ENCODE measurements around the gene ELAVL1. TPM values are rescaled to one million over a fixed set of nuclear protein-coding genes. Genes with fewer than 3 reads are reported as not detected.

The ELAVL1 gene
- total RNA-seq, 1 experiment from 2014 or later: 58.1 TPM

GRCh38 chr19:7976461-7976860, 29.0 kb downstream of the ELAVL1 start:
- intact Hi-C loops (cut with micrococcal nuclease): loop anchor here (10.0 kb wide), 1 partner anchor 178 kb away; no protein-coding TSS in a partner anchor
- CTCF ChIA-PET: interaction anchor here (0.5 to 2.2 kb wide), 2 partner anchors 26 to 122 kb away, joined by 3 to 12 read pairs; no protein-coding TSS in a partner anchor

GRCh38 chr19:7975037-7975436, 30.4 kb downstream of the ELAVL1 start:
- CTCF ChIA-PET: interaction anchor here (0.6 to 1.6 kb wide), 3 partner anchors 27 to 595 kb away, joined by 3 to 9 read pairs (median 8); partner anchors contain the start of gene TIMM44
- TF ChIP-seq, protein P1, sequence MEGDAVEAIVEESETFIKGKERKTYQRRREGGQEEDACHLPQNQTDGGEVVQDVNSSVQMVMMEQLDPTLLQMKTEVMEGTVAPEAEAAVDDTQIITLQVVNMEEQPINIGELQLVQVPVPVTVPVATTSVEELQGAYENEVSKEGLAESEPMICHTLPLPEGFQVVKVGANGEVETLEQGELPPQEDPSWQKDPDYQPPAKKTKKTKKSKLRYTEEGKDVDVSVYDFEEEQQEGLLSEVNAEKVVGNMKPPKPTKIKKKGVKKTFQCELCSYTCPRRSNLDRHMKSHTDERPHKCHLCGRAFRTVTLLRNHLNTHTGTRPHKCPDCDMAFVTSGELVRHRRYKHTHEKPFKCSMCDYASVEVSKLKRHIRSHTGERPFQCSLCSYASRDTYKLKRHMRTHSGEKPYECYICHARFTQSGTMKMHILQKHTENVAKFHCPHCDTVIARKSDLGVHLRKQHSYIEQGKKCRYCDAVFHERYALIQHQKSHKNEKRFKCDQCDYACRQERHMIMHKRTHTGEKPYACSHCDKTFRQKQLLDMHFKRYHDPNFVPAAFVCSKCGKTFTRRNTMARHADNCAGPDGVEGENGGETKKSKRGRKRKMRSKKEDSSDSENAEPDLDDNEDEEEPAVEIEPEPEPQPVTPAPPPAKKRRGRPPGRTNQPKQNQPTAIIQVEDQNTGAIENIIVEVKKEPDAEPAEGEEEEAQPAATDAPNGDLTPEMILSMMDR (IDR thresholded peaks at IDR 0.05; ENCODE audit: unreplicated experiment): no peak

More at GRCh38 chr19:7976461-7976860, 29.0 kb downstream of the ELAVL1 start:
- no peaks in the 10 kb centered on the region for H3K9me3 Mint-ChIP-seq (ENCODE audit: unreplicated experiment)
- no peaks in the 10 kb centered on the region for H3K4me1 Mint-ChIP-seq (ENCODE audit: insufficient read depth, unreplicated experiment)
- TF ChIP-seq, protein P1 (IDR thresholded peaks at IDR 0.05; ENCODE audit: unreplicated experiment): no peak
- H3K4me3 Mint-ChIP-seq (ENCODE audit: unreplicated experiment): no peak overlapping the region
- DNase-seq (ENCODE audit: unreplicated experiment): no peak
- no peaks in the 10 kb centered on the region for H3K27me3 Mint-ChIP-seq (ENCODE audit: insufficient read depth, unreplicated experiment)
- peaks cover 58% of the 10 kb centered on the region for H3K36me3 Mint-ChIP-seq (ENCODE audit: insufficient read depth, unreplicated experiment)
- POLR2A ChIA-PET: interaction anchor here (0.7 kb wide), 1 partner anchor 741 kb away, joined by 3 read pairs; no protein-coding TSS in a partner anchor
- BruUV-seq (replicated peaks): TSS peak; percentile 3
- no peak overlapping the region for H3K27ac Mint-ChIP-seq (ENCODE audit: low read depth, unreplicated experiment)

DNA sequence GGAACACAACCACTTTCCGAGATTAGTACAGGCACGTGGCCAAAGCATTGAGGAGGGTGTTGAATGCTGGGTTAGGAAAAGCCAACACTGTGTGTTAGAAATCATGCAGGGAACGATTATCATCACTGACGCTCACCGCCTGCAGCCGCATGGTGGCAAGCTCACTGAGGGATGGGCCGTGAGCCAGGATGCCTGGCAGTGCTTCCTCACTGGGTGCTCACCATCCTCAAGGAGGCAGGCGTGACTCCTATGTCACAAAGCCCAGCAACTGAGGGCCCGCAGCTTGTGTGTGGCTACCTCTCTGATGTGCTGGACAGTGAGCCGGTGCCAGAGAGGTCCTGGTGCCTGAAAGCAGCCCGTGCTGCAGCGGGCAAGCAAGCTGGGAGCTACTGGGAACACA, 31.6 kb downstream of the ELAVL1 start:
- ChIA-PET CTCF (interaction anchor here (0.6 to 7.1 kb wide), 3 partner anchors 28 to 181 kb away, joined by 4 to 57 read pairs (median 4); no protein-coding TSS in a partner anchor), POLR2A (interaction anchor here (1.2 to 1.3 kb wide), 2 partner anchors 17 to 30 kb away, joined by 3 to 4 read pairs; partner anchors contain the start of gene TIMM44)
- Mint-ChIP-seq H3K4me3 (ENCODE audit: unreplicated experiment) (no peak overlapping the region), H3K27ac (ENCODE audit: low read depth, unreplicated experiment) (peak overlapping the region; percentile 23), H3K27me3 (ENCODE audit: insufficient read depth, unreplicated experiment) (no peaks in the 10 kb centered on the region), H3K9me3 (ENCODE audit: unreplicated experiment) (no peaks in the 10 kb centered on the region), H3K36me3 (ENCODE audit: insufficient read depth, unreplicated experiment) (peaks cover 66% of the 10 kb centered on the region), H3K4me1 (ENCODE audit: insufficient read depth, unreplicated experiment) (no peaks in the 10 kb centered on the region)
- no TSS peak for BruUV-seq (replicated peaks)
- DNase-seq (ENCODE audit: unreplicated experiment): no peak
- intact Hi-C loops (cut with micrococcal nuclease): loop anchor here (10.0 kb wide), 1 partner anchor 181 kb away; no protein-coding TSS in a partner anchor
- TF ChIP-seq, protein P1 (IDR thresholded peaks at IDR 0.05; ENCODE audit: unreplicated experiment): no peak

More at GRCh38 chr19:7975037-7975436, 30.4 kb downstream of the ELAVL1 start:
- no peaks in the 10 kb centered on the region for H3K4me1 Mint-ChIP-seq (ENCODE audit: insufficient read depth, unreplicated experiment)
- DNase-seq (ENCODE audit: unreplicated experiment): no peak
- no peaks in the 10 kb centered on the region for H3K27me3 Mint-ChIP-seq (ENCODE audit: insufficient read depth, unreplicated experiment)
- peaks cover 61% of the 10 kb centered on the region for H3K36me3 Mint-ChIP-seq (ENCODE audit: insufficient read depth, unreplicated experiment)
- no peak overlapping the region for H3K27ac Mint-ChIP-seq (ENCODE audit: low read depth, unreplicated experiment)
- intact Hi-C loops (cut with micrococcal nuclease): loop anchor here (10.0 kb wide), 1 partner anchor 180 kb away; no protein-coding TSS in a partner anchor
- no peak overlapping the region for H3K4me3 Mint-ChIP-seq (ENCODE audit: unreplicated experiment)
- POLR2A ChIA-PET: no interaction called here
- no peaks in the 10 kb centered on the region for H3K9me3 Mint-ChIP-seq (ENCODE audit: unreplicated experiment)
- no TSS peak for BruUV-seq (replicated peaks)

DNA sequence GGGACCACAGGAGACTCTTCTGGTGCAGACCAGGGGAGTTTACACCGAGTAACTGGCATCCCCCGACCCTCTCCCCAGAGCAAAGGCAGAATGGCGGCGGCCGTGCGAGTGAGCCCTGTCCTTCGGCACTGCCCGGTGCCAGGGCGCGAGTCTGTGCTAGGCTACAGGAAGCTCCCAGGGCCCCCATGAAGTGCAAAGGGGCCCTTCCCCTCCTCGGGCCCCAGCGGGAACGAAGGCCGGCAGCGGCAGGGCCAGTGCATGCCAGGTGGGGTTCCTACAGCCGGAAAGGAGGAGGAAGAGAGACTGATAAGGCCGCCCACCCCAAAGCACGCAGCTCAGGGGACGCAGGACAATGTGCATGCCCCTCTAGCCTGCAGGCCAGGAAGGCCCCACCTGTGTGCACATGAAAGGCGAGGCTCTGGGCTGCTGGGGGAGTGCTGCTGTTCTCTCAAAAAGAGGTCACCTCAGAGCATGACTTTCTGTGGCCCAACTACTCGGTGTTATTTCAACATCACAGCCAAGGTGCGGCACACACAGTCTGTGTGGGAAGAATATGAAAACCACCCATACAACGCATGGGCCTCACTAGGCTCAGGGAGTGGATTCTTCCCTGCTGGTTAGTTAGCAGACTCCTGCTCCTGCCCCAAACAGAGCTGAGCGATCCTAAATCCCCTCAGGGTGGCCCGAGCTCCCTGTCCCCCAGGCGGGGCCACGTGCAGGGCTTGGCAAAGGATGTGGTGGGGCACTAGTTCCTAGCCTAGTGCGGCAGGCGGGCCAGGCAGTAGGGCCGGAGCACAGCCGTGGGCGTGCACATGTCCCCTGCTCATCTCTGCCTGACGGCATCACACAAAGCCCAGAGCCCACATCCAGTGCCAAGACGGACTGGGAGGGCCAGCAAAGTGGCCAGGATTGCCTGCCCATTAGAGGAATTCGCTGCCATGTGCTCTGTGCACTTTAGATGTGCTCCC, 33.6 kb downstream of the ELAVL1 start:
- no peaks in the 10 kb centered on the region for H3K4me1 Mint-ChIP-seq (ENCODE audit: insufficient read depth, unreplicated experiment)
- ChIA-PET CTCF (interaction anchor here (0.6 to 7.1 kb wide), 17 partner anchors 13 to 295 kb away, joined by 3 to 57 read pairs (median 4); partner anchors contain the start of genes ELAVL1 and TIMM44), POLR2A (no interaction called here)
- peaks cover 58% of the 10 kb centered on the region for H3K36me3 Mint-ChIP-seq (ENCODE audit: insufficient read depth, unreplicated experiment)
- no TSS peak for BruUV-seq (replicated peaks)
- no peaks in the 10 kb centered on the region for H3K27me3 Mint-ChIP-seq (ENCODE audit: insufficient read depth, unreplicated experiment)
- no peaks in the 10 kb centered on the region for H3K9me3 Mint-ChIP-seq (ENCODE audit: unreplicated experiment)
- TF ChIP-seq, protein P1 (IDR thresholded peaks at IDR 0.05; ENCODE audit: unreplicated experiment): no peak
- DNase-seq (ENCODE audit: unreplicated experiment): peak; percentile 6
- no peak overlapping the region for H3K4me3 Mint-ChIP-seq (ENCODE audit: unreplicated experiment)
- intact Hi-C loops (cut with micrococcal nuclease): loop anchor here (10.0 kb wide), 1 partner anchor 183 kb away; no protein-coding TSS in a partner anchor
- no peak overlapping the region for H3K27ac Mint-ChIP-seq (ENCODE audit: low read depth, unreplicated experiment)

Measured in MCF 10A (cell line).